Natural killer cell treated with Interleukin-12 subunit alpha and Interleukin-12 subunit beta and Interleukin-15 and Interleukin-18, amount 100 ng/mL, for 72 hours (primary cell): ENCODE data around the gene LEAP2. TPM values are rescaled to one million over a fixed set of nuclear protein-coding genes. Genes with fewer than 3 reads are reported as not detected.

Experiments used
- ATAC-seq, 2 donors: fragments of 150-1000 bp; cut with Tn5 transposase in 1 of 2; sonication (Bioruptor Pico), chemical (Tn5 transposase) in 1 of 2; 2 replicates each; pipeline ENCODE4 v1.10.0; 2021
- DNase-seq: peaks from one replicate; pipeline ENCODE4 v3.0.0; 2022; ENCODE audit warnings: low spot score
- H3K27ac Mint-ChIP-seq, 2 donors: 1 replicate in 1 of 2; 2 replicates in 1 of 2; pipeline ENCODE4 v1.8.0; 2022; ENCODE audit warnings: mixed read lengths in 2 of 2, mild to moderate bottlenecking in 1 of 2, moderate library complexity in 1 of 2
- H3K27me3 Mint-ChIP-seq, 2 donors: 1 replicate in 1 of 2; 2 replicates in 1 of 2; pipeline ENCODE4 v1.8.0; 2022; ENCODE audit warnings: mixed read lengths in 2 of 2
- H3K36me3 Mint-ChIP-seq: one replicate; pipeline ENCODE4 v1.8.0; 2022; ENCODE audit warnings: mixed read lengths
- H3K4me1 Mint-ChIP-seq, 2 donors: 1 replicate in 1 of 2; 2 replicates in 1 of 2; pipeline ENCODE4 v1.8.0; 2022; ENCODE audit warnings: low read depth in 2 of 2, mixed read lengths in 2 of 2, mild to moderate bottlenecking in 1 of 2
- H3K4me3 Mint-ChIP-seq: one replicate; pipeline ENCODE4 v1.8.0; 2022; ENCODE audit warnings: mixed read lengths
- H3K9me3 Mint-ChIP-seq: 2 replicates; pipeline ENCODE4 v1.8.0; 2022; ENCODE audit warnings: mixed read lengths
- total RNA-seq, 2 donors: library from RNA; stranded (reverse); gene quantifications; one replicate each; pipeline ENCODE4 v1.2.3, GENCODE V29; 2022

Gene LEAP2
- total RNA-seq, 2 donors from 2014 or later: 2.7 to 5.6 TPM

- Mint-ChIP-seq H3K27me3 (peaks cover 0 to 10% of the 10 kb centered on the region in 2 donors), H3K9me3 (no peaks in the 10 kb centered on the region), H3K4me3 (no peak overlapping the region), H3K4me1 (peaks cover 5 to 7% of the 10 kb centered on the region in 2 donors), H3K36me3 (no peaks in the 10 kb centered on the region), H3K27ac (no peak overlapping the region)
- ATAC-seq: no peak
- no peak for DNase-seq
Observed at GRCh38 chr5:132834057-132834456, 39.4 kb upstream of the LEAP2 start.

DNA sequence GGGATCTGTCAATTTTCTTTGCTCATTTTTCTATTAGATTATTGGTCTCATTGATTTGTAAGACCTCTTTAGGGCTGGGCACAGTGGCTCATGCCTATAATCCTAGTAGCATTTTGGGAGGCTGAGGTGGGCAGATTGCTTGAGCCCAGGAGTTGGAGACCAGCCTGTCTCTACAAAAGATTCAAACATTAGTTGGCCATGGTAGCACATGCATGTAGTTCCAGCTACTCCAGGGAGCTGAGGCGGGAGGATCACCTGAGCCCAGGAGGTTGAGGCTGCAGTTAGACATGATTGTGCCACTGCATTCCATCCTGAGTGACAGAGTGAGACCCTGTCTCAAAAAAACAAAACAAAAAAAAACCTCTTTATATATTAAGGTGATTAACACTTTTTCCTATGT is 36.6 kb upstream of the LEAP2 start:
- Mint-ChIP-seq H3K9me3 (no peaks in the 10 kb centered on the region), H3K27ac (no peak overlapping the region), H3K4me1 (no peaks in the 10 kb centered on the region), H3K4me3 (no peak overlapping the region), H3K27me3 (peaks cover 0 to 6% of the 10 kb centered on the region in 2 donors), H3K36me3 (no peaks in the 10 kb centered on the region)
- no peak for ATAC-seq
- DNase-seq: no peak

DNA sequence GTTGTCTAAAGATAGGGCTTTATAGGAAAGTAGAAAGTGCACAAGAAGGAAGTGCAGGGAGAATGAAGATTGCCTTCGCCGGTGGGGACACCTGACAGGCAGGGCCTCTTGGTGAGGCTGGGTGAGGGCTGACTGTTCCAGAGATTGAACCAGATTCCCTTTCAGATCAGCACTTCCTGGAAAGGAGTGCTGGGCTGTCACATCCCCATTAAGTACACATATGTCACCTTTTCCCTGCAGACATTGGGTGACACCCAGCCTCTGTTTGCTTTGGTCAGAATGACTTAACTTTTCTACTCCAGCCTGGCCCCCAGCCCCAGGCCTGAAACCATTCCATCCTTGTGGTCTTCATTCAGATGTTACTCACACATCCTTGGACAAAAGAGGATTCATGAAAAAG is 35.6 kb upstream of the LEAP2 start:
- Mint-ChIP-seq H3K36me3 (no peaks in the 10 kb centered on the region), H3K27ac (no peak overlapping the region), H3K4me3 (no peak overlapping the region), H3K9me3 (no peaks in the 10 kb centered on the region), H3K27me3 (peaks cover 0 to 2% of the 10 kb centered on the region in 2 donors), H3K4me1 (no peaks in the 10 kb centered on the region)
- no peak for DNase-seq
- no peak for ATAC-seq

DNA sequence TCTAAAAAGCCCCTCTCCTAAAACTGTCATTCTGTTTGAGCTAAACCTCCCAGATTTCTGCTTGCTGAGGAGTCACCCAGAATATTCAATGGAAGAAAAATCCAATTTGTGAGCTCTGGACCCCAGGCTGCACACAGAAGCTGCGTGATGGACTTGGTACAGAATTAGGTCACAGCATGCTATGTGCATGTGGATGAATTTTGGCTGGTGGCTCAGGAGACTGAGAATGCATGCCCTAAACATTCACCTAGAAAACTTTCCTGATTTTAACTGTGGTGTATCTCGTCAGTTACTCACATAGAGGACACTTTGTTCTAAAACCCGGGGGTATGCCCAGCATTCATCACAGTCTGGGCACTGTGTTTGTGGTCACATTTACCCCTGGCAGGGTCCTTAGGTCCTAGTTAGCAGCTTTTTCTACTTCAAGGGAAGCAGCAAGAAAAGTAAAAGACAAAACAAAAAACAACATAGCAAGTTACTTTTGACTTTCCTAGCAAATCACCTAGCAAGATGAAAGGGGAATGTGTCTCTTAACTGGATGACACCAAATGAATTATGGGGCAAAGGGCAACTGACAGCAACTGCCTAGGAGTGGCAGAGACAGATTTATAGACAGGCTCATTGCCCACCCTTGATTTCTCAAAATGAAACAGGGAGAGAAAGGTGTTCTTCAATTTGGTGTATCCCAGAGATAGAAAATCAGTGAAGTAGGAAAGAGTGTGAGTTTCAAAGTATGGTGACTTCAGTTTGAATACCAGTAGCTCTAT is 34.8 kb upstream of the LEAP2 start:
- Mint-ChIP-seq H3K27ac (no peak overlapping the region), H3K27me3 (peaks cover 0 to 2% of the 10 kb centered on the region in 2 donors), H3K4me1 (no peaks in the 10 kb centered on the region), H3K4me3 (no peak overlapping the region), H3K36me3 (no peaks in the 10 kb centered on the region), H3K9me3 (no peaks in the 10 kb centered on the region)
- no peak for DNase-seq
- ATAC-seq: no peak

DNA sequence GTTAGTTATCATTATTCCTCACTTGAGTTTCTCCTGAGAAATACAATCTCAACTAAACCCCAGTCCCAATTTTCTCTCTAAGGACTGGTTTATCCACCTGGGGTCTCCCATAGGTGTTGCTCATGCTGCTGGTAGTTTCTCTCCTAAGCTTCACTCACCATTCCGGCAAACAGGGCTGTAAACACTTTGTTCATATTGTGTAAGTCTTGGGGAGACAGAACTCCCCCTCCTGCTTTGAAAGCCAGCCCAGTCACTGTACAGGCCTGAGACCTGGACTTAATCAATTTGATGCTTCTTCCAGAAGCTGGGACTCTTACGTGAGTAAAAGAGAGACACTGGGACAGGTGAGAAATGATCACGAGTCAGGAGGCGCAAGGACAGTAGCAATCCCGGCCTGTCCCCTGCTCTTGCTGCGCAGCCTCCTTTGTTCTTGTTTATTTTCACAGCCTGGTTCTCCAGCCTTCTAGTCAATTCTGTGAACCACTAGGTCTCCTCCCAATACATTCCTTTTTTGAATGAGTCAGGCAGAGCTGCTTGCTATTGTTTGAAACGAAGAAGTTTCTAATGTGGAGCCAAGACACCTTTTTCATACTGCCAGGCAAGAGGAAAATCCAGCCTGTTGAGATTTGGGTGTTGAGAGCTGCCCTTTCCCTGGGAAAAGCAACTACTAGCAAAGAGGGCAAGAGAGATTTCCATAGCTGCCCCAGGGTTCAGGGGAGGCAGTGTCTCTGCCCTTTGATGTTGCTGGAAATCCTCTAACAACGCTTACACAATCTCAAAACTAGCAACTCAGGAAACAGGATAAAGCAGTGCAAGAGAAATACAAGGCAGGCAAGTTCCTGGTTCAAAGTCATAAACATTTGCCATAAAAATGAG is 33.8 kb upstream of the LEAP2 start:
- H3K27ac Mint-ChIP-seq: no peak overlapping the region
- H3K4me1 Mint-ChIP-seq: no peaks in the 10 kb centered on the region
- H3K9me3 Mint-ChIP-seq: no peaks in the 10 kb centered on the region
- no peaks in the 10 kb centered on the region for H3K36me3 Mint-ChIP-seq
- no peak for ATAC-seq
- H3K4me3 Mint-ChIP-seq: no peak overlapping the region
- H3K27me3 Mint-ChIP-seq: peaks cover 0 to 2% of the 10 kb centered on the region in 2 donors
- DNase-seq: no peak

DNA sequence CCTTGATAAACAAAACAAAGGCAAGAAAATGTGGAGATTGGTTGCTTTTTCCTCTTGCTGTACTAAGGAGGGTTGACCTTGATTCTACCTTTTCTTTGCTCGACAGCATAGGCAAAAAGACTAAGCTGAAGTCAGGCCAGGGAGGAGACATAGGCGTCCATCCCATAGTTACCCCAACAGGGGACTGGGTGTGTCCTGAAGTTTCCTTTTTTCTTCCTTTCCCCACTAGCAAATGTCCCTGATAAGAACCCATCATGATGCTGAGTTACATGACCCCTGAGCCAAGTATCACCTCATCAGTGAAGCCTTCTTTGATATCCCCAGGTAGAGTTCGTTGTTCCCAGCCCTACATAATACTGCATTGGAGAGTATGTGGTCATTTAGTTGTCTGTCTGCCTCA is 33.2 kb upstream of the LEAP2 start:
- no peak overlapping the region for H3K4me3 Mint-ChIP-seq

GRCh38 chr5:132840896-132841295 is 32.6 kb upstream of the LEAP2 start:
- Mint-ChIP-seq H3K4me3 (no peak overlapping the region), H3K9me3 (no peaks in the 10 kb centered on the region), H3K36me3 (no peaks in the 10 kb centered on the region), H3K27me3 (peaks cover 0 to 2% of the 10 kb centered on the region in 2 donors), H3K27ac (no peak overlapping the region), H3K4me1 (no peaks in the 10 kb centered on the region)
- no peak for DNase-seq
- no peak for ATAC-seq

More for the DNA sequence above, 33.2 kb upstream of the LEAP2 start:
- Mint-ChIP-seq H3K36me3 (no peaks in the 10 kb centered on the region), H3K4me1 (no peaks in the 10 kb centered on the region), H3K27ac (no peak overlapping the region), H3K27me3 (peaks cover 0 to 2% of the 10 kb centered on the region in 2 donors), H3K9me3 (no peaks in the 10 kb centered on the region)
- no peak for DNase-seq
- ATAC-seq: no peak

DNA sequence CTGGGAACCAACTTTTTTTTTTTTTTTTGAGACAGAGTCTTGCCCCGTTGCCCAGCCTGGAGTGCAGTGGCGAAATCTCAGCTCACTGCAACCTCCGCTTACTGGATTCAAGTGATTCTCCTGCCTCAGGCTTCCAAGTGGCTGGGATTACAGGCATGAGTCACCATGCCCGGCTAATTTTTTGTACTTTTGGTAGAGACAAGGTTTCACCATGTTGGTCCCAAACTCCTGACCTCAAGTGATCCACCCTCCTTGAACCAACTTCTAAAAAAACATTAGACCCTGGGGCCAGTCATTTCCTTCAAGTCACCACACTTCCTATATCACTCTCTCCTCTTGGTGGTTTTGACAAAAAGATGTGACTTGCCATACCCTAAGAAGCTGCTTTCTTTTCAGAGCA is 32.2 kb upstream of the LEAP2 start:
- no peaks in the 10 kb centered on the region for H3K36me3 Mint-ChIP-seq
- DNase-seq (no peak), ATAC-seq (peak; percentile 43 to 54)
- no peaks in the 10 kb centered on the region for H3K9me3 Mint-ChIP-seq
- H3K4me3 Mint-ChIP-seq: no peak overlapping the region
- H3K27ac Mint-ChIP-seq: no peak overlapping the region
- H3K27me3 Mint-ChIP-seq: peaks cover 0 to 2% of the 10 kb centered on the region in 2 donors
- H3K4me1 Mint-ChIP-seq: no peaks in the 10 kb centered on the region

DNA sequence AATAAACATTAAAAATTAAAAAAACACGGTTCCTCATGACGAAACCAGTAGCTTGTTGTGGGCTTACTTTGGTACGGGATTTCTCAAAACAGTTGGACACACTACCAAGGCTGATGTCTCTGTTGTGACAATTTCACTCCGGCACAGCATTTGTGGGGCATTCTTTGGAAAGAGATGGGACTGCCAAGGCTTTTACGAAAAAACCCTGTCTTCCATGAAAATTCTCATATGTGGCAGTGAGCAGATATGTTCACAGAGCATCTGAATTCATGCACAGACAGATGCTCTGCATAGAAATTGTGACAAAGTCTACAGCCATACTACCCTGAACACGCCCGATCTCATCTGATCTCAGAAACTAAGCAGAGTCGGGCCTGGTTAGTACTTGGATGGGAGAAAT is 25.2 kb upstream of the LEAP2 start:
- Mint-ChIP-seq H3K4me3 (no peak overlapping the region), H3K27me3 (peaks cover 4 to 7% of the 10 kb centered on the region in 2 donors)

GRCh38 chr5:132849347-132849746 is 24.1 kb upstream of the LEAP2 start:
- H3K27ac Mint-ChIP-seq: no peak overlapping the region
- no peaks in the 10 kb centered on the region for H3K9me3 Mint-ChIP-seq
- DNase-seq (no peak), ATAC-seq (no peak)
- H3K4me3 Mint-ChIP-seq: no peak overlapping the region
- no peaks in the 10 kb centered on the region for H3K4me1 Mint-ChIP-seq
- no peaks in the 10 kb centered on the region for H3K36me3 Mint-ChIP-seq
- H3K27me3 Mint-ChIP-seq: peaks cover 7% of the 10 kb centered on the region in 2 donors

More for the DNA sequence above, 25.2 kb upstream of the LEAP2 start:
- Mint-ChIP-seq H3K4me1 (no peaks in the 10 kb centered on the region), H3K36me3 (no peaks in the 10 kb centered on the region), H3K27ac (no peak overlapping the region), H3K9me3 (no peaks in the 10 kb centered on the region)
- no peak for ATAC-seq
- DNase-seq: no peak

GRCh38 chr5:132850066-132850465 is 23.4 kb upstream of the LEAP2 start:
- no peaks in the 10 kb centered on the region for H3K4me1 Mint-ChIP-seq
- no peak overlapping the region for H3K4me3 Mint-ChIP-seq
- H3K9me3 Mint-ChIP-seq: no peaks in the 10 kb centered on the region
- peaks cover 7 to 9% of the 10 kb centered on the region in 2 donors for H3K27me3 Mint-ChIP-seq
- no peak overlapping the region for H3K27ac Mint-ChIP-seq
- DNase-seq (no peak), ATAC-seq (no peak)
- no peaks in the 10 kb centered on the region for H3K36me3 Mint-ChIP-seq

- DNase-seq (no peak), ATAC-seq (no peak)
- no peaks in the 10 kb centered on the region for H3K4me1 Mint-ChIP-seq
- no peak overlapping the region for H3K4me3 Mint-ChIP-seq
- no peaks in the 10 kb centered on the region for H3K9me3 Mint-ChIP-seq
- no peaks in the 10 kb centered on the region for H3K36me3 Mint-ChIP-seq
- H3K27ac Mint-ChIP-seq: no peak overlapping the region
- peaks cover 13 to 25% of the 10 kb centered on the region in 2 donors for H3K27me3 Mint-ChIP-seq
Observed at GRCh38 chr5:132853323-132853722, 20.1 kb upstream of the LEAP2 start.

- DNase-seq: no peak
- Mint-ChIP-seq H3K4me3 (no peak overlapping the region), H3K36me3 (no peaks in the 10 kb centered on the region), H3K4me1 (no peaks in the 10 kb centered on the region), H3K9me3 (no peaks in the 10 kb centered on the region), H3K27ac (no peak overlapping the region), H3K27me3 (peaks cover 13 to 25% of the 10 kb centered on the region in 2 donors)
- no peak for ATAC-seq
Observed at GRCh38 chr5:132853790-132854189, 19.7 kb upstream of the LEAP2 start.

- no peak overlapping the region for H3K4me3 Mint-ChIP-seq
- H3K4me1 Mint-ChIP-seq: no peaks in the 10 kb centered on the region
- H3K27me3 Mint-ChIP-seq: peaks cover 13 to 25% of the 10 kb centered on the region in 2 donors
- H3K27ac Mint-ChIP-seq: no peak overlapping the region
- DNase-seq (no peak), ATAC-seq (no peak)
- H3K9me3 Mint-ChIP-seq: no peaks in the 10 kb centered on the region
- no peaks in the 10 kb centered on the region for H3K36me3 Mint-ChIP-seq
Observed at GRCh38 chr5:132854301-132854700, 19.2 kb upstream of the LEAP2 start.
